ENCODE measurements around the gene BRI3.

BRI3 gene

DNA sequence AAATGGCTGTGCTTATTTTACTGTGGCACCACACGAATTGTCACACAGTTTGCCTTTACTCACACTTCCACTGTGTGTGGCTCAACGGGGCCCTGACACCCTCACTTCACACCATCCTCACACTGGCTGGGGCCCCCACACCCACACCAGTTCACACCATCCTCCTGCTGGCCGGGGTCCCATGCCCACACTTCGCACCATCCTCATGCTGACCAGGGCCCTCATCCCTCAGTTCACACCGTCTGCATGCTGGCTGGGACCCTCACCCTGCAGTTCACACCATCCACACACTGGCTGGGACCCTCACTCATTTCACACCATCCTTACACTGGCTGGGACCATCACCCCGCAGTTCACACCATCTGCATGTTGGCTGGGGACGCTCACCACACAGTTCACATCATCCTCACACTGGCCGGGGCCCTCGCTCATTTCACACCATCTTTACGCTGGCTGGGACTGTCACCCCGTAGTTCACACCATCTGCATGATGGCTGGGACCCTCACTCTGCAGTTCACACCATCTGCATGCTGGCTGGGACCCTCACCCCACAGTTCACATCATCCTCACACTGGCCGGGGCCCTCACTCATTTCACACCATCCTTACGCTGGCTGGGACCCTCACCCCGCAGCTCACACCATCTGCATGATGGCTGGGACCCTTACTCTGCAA is 36.0 kb downstream of the BRI3 start:
- no peak for TF ChIP-seq POLR2A (IDR thresholded peaks at IDR 0.05; ENCODE audit: low read depth, low read length)
- TF ChIP-seq TAF1 (IDR thresholded peaks at IDR 0.05; ENCODE audit: borderline replicate concordance, low read depth, low read length) = no peak
- no peak for TF ChIP-seq POLR2AphosphoS5 (IDR thresholded peaks at IDR 0.05; ENCODE audit: low read depth, low read length)
- FAIRE-seq = no peak

DNA sequence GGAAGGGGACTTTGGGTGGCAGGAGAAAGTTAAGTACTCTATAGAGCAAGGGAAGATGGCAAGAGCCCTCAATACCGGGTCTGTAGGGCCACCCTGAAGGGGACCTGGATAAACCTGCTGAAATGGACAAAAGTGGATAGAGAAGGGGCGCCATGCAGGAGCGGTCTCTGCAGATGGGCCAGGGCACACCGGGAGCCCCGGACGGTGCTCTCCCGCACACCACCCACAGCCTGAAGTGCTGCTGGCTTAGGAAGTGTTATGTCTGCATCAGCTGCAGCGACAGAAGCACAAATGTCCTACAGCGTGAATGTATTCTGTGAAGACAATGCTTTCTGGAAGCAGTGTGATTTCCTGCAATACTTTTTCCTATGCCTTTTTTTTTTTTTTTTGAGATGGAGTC is 37.7 kb downstream of the BRI3 start:
- TF ChIP-seq POLR2AphosphoS5 (IDR thresholded peaks at IDR 0.05; ENCODE audit: low read depth, low read length) (no peak), TAF1 (IDR thresholded peaks at IDR 0.05; ENCODE audit: borderline replicate concordance, low read depth, low read length) (no peak), POLR2A (IDR thresholded peaks at IDR 0.05; ENCODE audit: low read depth, low read length) (no peak)
- FAIRE-seq = no peak
- no peak for DNase-seq (ENCODE audit: insufficient read length)

More for the DNA sequence above, 36.0 kb downstream of the BRI3 start:
- DNase-seq (ENCODE audit: insufficient read length) = no peak

DNA sequence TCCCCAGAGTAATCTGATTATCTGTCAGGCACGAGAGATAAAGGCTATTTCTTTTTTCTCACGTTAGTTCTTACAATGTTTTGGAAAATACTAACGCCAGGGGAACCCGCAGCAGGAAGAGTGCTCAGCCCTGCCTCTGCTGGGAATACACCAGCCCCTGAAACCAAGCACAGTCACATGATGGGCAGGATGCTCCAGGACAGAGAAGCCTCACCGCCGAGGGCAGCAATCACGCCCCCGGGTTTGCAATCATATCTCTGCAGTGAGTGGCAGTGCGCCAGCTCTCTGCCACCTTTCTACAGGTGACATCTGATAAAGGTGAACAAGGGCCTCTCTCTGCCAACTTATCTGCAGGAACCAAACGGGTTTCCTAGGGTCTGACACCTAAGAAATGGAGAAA is 39.8 kb downstream of the BRI3 start:
- TF ChIP-seq TAF1 (IDR thresholded peaks at IDR 0.05; ENCODE audit: borderline replicate concordance, low read depth, low read length) (no peak), POLR2AphosphoS5 (IDR thresholded peaks at IDR 0.05; ENCODE audit: low read depth, low read length) (no peak), POLR2A (IDR thresholded peaks at IDR 0.05; ENCODE audit: low read depth, low read length) (no peak)
- FAIRE-seq = no peak
- no peak for DNase-seq (ENCODE audit: insufficient read length)

DNA sequence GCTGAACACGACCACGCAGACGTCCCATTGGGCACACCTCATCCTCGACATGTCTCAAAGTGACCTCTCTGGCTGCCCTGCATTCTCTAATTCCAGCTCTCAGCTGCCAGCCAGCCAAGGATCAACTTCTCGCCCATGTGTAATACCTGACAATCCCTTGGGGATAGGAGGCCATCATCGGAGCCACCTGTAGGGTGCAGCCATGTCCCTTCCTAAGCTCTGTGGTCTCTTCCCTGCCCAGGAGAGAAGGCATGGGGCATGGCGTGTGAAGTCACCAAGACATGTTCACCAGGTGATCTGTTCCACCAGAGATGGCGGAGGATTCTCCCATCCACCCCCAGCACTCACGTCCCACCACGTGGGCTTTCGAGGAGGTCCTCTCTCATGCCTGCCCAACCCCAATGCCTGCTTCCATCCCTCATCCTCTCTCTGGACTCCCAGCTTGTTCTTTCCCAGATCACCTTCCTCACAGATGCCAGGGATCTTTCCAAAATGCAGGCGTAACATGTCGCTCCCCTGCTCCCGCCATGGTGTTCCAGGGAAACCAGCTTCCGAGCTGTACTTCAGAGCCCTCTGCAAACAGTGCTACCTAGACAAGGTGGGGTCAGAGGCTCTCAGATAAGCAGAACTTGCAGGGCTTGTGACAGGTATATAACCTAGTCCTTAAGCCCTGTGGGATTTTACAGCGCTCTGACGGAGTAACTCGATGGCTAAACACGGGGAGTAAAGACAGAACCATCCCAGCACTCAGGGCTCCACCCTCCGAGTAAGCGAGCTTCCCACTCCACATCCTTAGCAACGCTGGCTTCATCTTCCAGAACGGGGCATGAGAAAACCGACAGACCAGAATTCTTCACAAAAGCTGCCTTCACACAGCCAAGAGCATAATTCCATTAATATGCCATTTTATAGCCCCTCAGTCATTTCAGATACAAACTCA is 41.1 kb downstream of the BRI3 start:
- DNase-seq (ENCODE audit: insufficient read length) (no peak), FAIRE-seq (no peak)
- TF ChIP-seq POLR2A (IDR thresholded peaks at IDR 0.05; ENCODE audit: low read depth, low read length) = no peak
- TF ChIP-seq TAF1 (IDR thresholded peaks at IDR 0.05; ENCODE audit: borderline replicate concordance, low read depth, low read length) = no peak
- TF ChIP-seq POLR2AphosphoS5 (IDR thresholded peaks at IDR 0.05; ENCODE audit: low read depth, low read length) = no peak

DNA sequence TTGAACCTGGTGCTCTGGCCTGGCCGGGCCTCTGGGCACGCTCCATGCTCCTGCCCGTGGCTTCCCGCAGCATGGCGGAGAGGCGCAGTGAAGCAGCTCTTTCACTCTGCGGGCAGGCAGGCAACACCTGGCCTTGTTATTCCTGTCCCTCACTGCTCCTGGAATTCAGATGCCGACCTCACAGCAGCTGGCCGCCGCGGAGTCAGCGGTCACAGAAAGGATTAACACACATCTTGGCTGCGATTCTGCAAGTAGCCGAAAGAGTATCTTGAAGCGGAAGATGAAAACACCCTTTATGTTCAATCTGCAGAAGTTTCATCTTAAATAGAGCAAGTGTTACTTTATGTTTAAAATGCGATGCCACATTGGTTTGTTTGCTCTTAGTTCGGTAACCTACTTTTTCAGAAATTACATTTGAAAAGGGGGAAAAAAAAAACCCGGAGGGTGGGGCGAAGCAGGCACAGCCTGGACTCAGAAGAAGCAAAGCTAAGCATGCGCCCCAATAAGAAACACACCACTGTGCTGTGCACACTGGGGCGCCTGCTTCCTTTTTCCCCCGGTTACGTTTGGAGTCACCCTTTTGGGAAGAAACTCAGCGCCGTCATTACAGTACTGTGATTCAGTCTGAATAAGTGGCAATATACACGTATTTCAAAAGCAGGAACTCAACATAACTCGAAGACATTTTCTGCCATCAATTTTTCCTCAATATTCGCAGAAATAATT is 42.3 kb downstream of the BRI3 start:
- FAIRE-seq (no peak), DNase-seq (ENCODE audit: insufficient read length) (no peak)
- TF ChIP-seq POLR2AphosphoS5 (IDR thresholded peaks at IDR 0.05; ENCODE audit: low read depth, low read length) (no peak), TAF1 (IDR thresholded peaks at IDR 0.05; ENCODE audit: borderline replicate concordance, low read depth, low read length) (no peak), POLR2A (IDR thresholded peaks at IDR 0.05; ENCODE audit: low read depth, low read length) (no peak)

DNA sequence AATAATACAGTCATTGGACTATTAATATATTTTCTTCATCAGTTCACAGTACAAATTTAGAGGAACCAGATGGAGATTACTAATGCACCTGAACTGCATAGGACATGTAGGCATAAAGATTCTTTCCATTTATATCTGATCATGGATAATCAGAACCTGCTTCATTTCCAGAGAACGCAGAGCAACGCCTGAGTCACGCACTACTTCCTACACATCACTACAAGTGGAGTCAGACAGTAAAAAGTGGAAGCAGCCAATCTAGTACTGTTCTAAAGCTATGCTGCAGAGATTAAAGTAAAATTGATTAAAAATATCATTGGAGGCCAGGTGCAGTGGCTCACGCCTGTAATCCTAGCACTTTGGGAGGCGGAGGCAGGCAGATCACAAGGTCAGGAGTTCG is 43.3 kb downstream of the BRI3 start:
- FAIRE-seq (no peak), DNase-seq (ENCODE audit: insufficient read length) (no peak)
- no peak for TF ChIP-seq POLR2AphosphoS5 (IDR thresholded peaks at IDR 0.05; ENCODE audit: low read depth, low read length)
- no peak for TF ChIP-seq POLR2A (IDR thresholded peaks at IDR 0.05; ENCODE audit: low read depth, low read length)
- TF ChIP-seq TAF1 (IDR thresholded peaks at IDR 0.05; ENCODE audit: borderline replicate concordance, low read depth, low read length) = no peak

DNA sequence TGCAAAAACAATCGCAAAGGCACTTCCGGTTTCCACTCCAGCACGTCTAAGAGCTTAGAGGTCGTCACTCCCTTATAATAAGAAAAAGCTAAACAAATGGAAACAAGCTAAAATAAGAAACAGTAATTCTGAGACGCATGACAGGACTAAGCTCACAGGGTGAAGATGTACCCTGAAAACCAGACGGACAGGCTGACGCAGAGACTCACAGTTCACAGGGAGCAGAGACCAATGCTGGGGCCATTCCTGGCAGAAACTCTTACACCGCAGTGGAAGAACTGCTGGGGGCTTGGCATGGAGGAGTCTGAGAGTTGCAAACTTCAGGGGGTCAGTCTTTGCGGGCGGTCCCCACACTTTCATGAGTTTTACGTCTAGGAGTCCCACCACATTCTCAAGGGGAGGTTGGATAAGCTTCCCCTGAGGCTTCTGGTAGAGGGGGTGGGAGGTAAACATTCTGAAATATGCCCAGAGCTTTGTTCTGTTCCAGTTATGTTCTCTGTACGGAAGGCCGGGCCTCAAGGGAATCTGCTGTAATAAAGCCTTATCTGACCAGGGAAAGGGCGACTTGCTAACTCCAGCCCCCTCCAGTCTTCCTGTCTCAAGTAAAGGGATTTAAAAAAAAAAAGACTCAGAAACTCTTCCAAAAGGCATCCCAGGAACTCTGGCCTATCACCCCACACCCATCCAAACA is 47.8 kb downstream of the BRI3 start:
- DNase-seq (ENCODE audit: insufficient read length) (no peak), FAIRE-seq (no peak)
- TF ChIP-seq TAF1 (IDR thresholded peaks at IDR 0.05; ENCODE audit: borderline replicate concordance, low read depth, low read length) (no peak), POLR2AphosphoS5 (IDR thresholded peaks at IDR 0.05; ENCODE audit: low read depth, low read length) (no peak), POLR2A (IDR thresholded peaks at IDR 0.05; ENCODE audit: low read depth, low read length) (no peak)

DNA sequence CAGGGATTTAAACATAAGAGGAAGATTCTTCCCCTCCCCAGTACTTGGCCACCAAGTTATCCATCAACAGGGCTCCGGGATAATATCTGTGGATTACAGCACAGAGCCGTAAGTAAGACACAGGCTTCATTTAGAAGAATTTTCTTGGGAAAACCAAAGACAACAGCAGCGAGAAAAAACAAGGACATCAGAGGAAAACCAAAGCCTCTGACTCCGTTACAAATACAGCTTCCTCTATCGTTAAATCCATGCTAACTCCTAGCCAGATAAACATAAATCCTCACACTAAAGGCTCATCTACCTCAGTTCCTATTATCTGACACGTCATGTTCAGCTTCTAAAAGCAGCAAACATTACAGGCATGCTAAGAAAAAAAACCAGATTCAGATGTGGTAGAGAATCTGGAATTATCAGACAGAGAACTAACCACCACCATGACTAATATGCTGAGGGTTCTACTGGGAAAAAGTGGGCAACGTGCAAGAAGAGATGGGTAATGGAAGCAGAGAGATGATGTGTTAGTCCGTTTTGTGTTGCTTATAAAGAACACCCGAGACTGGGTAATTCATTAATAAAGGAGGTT is 48.4 kb downstream of the BRI3 start:
- DNase-seq (ENCODE audit: insufficient read length) (no peak), FAIRE-seq (no peak)
- no peak for TF ChIP-seq TAF1 (IDR thresholded peaks at IDR 0.05; ENCODE audit: borderline replicate concordance, low read depth, low read length)

DNA sequence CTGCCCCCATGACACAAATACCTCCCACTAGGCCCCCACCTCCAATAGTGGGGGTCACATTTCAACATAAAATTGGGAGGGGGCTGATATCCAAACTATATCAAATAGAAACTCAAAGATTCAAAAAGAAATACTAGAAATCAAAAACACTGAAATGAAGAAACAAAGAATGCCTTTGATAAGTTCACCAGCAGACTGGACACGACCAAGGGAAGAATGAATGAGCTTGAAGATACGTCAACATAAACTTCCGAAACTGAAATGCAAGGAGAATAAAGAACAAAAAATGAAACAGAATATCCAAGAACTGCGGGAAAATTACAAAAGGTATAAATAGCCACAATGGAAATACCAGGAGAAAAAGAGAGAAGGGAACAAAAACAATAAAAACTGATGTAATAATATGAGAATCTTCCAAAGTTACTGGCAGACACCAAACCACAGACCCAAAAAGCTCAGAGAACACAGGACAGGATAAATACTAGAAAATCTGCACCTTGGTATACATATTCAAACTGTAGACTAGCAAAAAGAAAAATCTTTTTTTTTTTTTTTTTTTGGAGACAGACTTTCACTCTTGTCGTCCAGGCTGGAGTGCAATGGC is 49.5 kb downstream of the BRI3 start:
- DNase-seq (ENCODE audit: insufficient read length) (no peak), FAIRE-seq (no peak)
- TF ChIP-seq POLR2AphosphoS5 (IDR thresholded peaks at IDR 0.05; ENCODE audit: low read depth, low read length) = no peak
- no peak for TF ChIP-seq TAF1 (IDR thresholded peaks at IDR 0.05; ENCODE audit: borderline replicate concordance, low read depth, low read length)
- no peak for TF ChIP-seq POLR2A (IDR thresholded peaks at IDR 0.05; ENCODE audit: low read depth, low read length)

DNA sequence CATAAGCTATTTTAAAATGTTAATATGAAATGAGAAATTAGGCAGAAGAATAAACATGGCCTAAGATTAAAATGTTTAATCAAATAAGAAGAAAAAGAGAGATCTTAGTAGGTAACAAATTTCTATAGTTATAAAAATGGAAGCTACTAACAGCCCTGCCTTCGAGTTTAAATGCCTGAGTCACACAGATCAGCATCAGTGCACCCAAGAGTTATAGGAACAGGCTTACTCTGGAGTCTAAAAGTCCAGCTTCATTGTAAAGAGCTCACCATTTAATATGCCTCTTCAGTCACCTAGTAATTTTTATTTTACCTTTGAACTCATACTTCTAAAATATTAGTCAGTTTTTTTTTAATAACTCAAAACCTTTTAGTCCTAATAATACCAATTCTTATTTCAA is 52.6 kb downstream of the BRI3 start:
- TF ChIP-seq TAF1 (IDR thresholded peaks at IDR 0.05; ENCODE audit: borderline replicate concordance, low read depth, low read length) = no peak
- TF ChIP-seq POLR2AphosphoS5 (IDR thresholded peaks at IDR 0.05; ENCODE audit: low read depth, low read length) = no peak
- no peak for TF ChIP-seq POLR2A (IDR thresholded peaks at IDR 0.05; ENCODE audit: low read depth, low read length)
- DNase-seq (ENCODE audit: insufficient read length) (no peak), FAIRE-seq (no peak)

All from GM12892 (cell line).